M059J (cell line): ENCODE data around the gene LYRM1. TPM values are rescaled to one million over a fixed set of nuclear protein-coding genes. Genes with fewer than 3 reads are reported as not detected.

Experiments used
- DNase-seq: peaks from one replicate; pipeline ENCODE4 v3.0.0-alpha.2; 2012; ENCODE audit warnings: low read depth
- total RNA-seq: library from RNA; depleted of rRNA; stranded (reverse); fragments of >200 nt; shearing (Covaris generic); gene quantifications from 2 replicates; pipeline ENCODE4 v1.2.3, GENCODE V29; 2014

Gene LYRM1
- total RNA-seq, 1 experiment from 2014 or later, result 33.5 TPM

DNA sequence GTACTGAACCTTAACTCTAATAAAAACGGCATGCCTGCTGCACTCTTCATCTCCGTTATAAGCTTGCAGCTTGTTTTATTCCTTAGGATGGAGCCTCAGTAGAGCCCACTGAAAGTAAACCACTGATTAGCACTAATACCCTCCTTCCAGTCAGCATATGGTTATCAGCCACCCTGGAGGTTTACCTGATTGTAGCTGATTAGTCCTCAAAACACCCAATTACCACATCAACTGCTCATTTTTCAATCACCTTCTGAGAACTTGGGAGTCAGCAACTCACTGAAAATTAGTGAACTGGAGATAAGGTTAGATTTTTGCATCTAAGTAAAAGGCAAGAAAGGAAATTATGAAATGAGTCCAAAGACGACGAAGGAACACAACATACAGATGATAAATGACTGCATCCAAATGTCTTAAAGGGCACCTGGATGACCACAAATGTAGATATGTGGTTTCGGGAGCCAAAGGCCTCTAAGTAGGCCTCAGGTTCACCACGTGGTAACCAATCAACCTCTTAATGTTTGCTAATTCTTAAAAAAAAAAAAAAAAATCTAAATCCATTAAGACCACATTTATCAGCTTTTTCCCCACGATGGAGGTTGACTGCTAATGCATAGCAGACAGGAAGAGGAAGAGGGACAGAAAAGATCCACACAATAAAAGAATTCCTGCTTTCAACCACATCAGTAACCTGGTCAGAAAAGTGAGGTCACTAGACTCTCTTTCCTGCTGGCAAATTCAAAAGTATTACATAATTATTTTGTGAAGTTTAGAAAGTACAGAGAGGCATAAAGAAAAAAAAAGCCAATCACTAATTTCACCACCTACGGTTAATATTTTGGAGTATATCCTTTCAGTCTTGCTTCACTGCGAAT lies 28.4 kb upstream of the LYRM1 start:
- DNase-seq, result no peak

DNA sequence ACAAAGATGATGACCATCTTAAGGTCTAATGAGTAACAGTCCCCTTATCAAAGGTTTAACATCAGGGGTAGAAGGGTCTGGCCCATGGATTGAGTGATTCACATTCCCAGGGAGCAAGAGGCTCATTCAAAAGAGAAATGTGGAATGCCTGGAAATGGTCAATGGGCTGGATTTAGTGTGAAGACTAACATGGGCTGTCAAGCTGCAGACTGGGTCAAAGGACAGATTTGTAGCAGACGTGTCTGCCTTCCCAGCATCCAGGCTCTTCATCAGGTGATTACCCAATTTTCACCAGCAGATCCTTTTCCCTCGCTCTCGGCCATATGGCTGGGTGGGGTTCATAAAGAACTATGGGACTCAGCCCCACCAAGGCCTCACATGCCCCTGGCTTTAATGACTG lies 27.2 kb upstream of the LYRM1 start:
- DNase-seq, result no peak

DNA sequence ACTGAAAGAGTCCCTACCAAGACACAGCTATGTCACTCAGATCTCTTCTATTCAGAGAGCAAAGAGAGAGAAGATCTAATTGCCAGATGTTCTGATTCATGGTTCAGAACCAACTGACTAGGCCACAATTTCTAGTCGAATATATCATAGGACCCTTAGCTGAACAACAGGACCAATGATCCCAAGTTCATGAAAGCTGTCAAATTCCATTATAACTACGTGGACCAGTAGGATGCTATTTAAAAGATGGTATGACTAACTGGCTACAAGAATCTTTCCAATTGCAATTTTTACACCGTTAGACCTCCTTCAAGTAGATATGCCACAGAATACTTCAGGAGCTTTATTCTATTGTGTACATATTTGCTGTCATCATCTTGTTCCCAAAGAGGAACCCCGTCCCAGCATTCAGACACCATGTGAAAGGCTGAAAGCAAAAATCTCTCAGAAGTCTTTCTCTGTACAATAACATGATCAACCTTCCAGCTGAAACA lies 26.4 kb upstream of the LYRM1 start:
- DNase-seq, result no peak

GRCh38 chr16:20875355-20875650 lies 25.3 kb upstream of the LYRM1 start:
- no peak for DNase-seq

GRCh38 chr16:20878682-20879147 lies 21.9 kb upstream of the LYRM1 start:
- DNase-seq, result no peak

DNA sequence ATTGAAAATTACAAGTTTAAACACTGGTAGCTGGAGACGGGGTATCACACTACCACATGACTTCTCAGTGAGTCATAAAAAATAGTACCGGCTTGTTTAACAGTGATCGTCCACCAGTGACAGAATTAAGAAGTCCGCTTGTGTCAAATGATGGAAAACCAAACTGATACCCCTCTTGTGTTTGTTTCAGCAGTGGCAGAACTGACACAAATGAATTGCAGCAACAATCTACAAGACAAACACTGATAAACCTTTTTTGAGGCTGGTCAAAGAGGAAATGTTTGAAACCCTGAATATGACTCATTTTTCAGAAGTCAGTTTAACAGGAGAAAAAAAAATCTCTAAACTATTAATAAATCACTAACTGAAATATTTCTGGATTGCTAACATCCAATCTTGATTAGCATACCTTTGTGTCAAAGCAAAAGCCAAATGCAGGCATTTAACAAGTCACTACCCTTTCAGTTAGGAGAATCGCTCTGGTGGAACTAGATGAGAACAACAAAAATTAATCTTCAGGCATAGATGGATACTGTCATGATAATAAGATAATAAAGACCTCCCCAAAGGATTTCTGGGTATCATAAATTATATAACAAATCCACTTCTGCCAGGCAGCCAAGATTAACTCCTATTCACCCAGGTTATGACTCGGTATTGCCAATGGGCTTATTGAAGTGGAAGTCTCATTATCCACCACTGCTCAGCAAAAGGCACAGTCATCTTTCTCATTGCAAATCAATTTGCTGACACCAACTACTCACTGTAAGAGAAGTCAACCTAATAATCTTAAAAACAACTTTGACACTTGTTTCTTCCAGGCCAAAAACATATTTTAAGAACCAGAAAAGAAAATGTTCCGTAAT lies 21.2 kb upstream of the LYRM1 start:
- peak; percentile 64 for DNase-seq

DNA sequence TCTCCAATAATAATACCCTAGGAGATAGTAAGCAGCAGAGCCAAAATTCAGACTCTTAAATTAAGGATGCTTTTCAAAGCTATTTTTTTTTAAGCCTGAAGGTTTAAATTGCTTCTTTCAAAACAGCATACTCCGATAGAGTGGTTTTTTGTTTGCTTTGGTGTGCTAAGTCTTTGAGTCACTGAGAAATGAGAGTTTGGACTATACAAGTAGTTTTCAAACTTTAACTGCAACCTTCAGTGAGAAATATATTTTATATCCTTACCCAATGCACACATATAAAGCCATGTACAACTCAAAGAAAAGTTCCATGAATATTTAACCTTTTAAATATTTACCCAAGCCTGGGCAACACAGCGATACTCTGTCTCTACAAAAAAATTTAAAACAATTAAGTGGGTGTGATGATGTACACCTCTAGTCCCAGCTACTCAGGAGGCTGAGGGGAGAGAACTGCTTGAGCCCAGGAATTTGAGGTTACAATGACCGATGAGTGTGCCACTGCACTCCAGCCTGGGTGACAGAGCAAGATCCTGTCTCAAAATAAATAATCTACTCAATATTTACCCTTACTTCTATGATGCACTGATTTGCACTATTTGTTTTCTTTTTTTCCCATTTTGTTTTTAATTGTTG lies 19.6 kb upstream of the LYRM1 start:
- DNase-seq, result peak; percentile 34

- DNase-seq, result no peak
Measured at GRCh38 chr16:20881503-20881878, 19.1 kb upstream of the LYRM1 start.

DNA sequence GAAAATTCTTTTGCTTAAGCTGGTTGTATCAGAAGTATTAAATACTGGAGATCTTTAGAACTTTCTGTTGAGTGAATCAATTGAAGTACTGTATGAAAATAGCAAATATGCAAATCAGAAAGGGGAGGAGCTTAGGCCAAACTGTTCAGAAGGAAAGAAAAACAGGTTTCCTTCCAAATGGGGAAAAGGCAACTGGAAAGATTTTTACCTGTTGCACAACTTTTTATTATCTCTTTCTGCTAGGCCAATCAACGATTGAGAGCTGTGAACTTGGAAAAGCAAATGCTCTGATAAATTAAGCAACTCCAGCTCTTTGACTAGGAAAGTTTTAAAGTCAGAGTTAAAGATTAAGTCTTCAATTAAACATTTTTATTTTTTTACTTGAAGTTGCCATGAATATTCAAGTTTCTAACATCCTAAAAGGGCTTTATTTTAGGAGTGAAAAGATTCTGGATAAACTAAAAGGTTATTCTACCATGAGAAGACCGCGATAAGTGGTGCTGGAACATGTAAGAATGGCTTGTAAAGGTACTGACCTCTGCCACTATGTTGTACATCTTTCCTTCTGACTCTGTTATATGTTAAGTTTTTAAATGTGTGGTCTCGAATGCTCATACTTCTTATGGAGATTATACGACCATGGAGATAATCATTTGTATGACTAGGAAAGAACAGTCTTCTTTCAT lies 16.9 kb upstream of the LYRM1 start:
- no peak for DNase-seq

DNA sequence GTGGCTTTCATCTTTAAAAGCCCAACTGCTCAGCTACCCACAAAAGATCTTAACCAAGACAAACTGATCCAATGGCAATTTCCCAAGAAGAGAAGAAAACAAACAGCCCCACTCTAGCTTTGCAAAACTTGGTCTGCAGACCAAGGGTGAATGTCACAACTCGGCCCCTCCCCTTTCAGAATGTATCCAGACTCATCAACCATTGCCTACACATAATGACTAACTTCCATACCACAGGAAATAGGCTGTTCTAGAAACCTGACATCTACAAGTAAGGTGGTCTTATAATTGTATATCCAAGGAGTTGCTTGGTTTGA lies 16.4 kb upstream of the LYRM1 start:
- peak; percentile 71 for DNase-seq

- DNase-seq, result no peak
Measured at GRCh38 chr16:20886320-20886719, 14.3 kb upstream of the LYRM1 start.

DNA sequence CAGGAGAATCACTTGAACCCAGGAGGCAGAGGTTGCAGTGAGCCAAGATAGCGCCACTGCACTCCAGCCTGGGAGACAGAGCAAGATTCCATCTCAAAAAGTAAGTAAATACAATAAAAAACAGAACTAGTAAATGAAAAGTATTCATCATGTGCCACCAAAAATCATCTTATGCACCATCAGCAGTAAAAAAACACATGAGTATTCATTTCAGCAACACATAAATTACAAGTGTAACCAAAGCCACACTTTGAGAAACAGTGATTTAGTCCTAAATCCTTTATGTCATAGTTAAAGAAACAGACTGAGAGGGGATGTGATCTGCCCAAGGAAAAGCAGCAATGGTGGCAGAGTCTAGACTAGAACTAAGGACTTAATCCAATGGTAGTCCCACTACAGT lies 13.4 kb upstream of the LYRM1 start:
- no peak for DNase-seq

- no peak for DNase-seq
Measured at GRCh38 chr16:20889625-20890275, 10.8 kb upstream of the LYRM1 start.

- DNase-seq, result no peak
Measured at GRCh38 chr16:20894388-20894787, 6.2 kb upstream of the LYRM1 start.

GRCh38 chr16:20897253-20897897 lies 3.2 kb upstream of the LYRM1 start:
- DNase-seq, result peak; percentile 66

- no peak for DNase-seq
Measured at GRCh38 chr16:20897922-20898321, 2.6 kb upstream of the LYRM1 start.

GRCh38 chr16:20899071-20899470 lies 1.5 kb upstream of the LYRM1 start:
- DNase-seq, result peak; percentile 62

GRCh38 chr16:20899477-20900298 lies 883 bp upstream of the LYRM1 start:
- DNase-seq, result no peak

- no peak for DNase-seq
Measured at GRCh38 chr16:20901068-20901435, 481 bp downstream of the LYRM1 start.
